T1000 (cell line): ENCODE results near the gene TEC.

Source experiments
- DNase-seq: peaks from one replicate; lab custom pipeline; 2025; ENCODE audit warnings: mixed read lengths; lab: John Stamatoyannopoulos, UW

Gene TEC

GRCh38 chr4:48269861-48270522 is 354 bp upstream of the TEC start:
- peak; percentile 95 for DNase-seq

DNA sequence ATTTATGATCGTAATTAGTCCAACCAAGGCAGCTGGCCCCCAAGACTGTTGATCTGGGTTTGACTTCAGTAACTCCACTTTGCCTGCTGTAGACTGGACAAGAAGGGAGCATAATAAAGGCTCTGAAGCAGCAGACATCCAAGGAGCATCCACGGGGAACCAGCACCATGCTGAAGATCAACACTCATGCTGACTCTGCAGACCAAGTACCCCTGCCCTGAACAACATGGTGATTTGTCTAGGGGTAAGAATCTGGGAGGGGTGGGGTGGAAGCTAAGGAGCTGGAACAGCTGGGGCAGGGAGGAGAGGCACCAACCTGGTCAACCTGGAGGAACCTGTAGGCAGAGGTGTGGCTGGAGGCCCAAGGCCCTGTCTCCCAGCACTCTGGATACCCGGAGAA is 2.1 kb downstream of the TEC start:
- DNase-seq = no peak

- DNase-seq = no peak
These were observed 2.9 kb downstream of the TEC start for GRCh38 chr4:48266781-48267180.

DNA sequence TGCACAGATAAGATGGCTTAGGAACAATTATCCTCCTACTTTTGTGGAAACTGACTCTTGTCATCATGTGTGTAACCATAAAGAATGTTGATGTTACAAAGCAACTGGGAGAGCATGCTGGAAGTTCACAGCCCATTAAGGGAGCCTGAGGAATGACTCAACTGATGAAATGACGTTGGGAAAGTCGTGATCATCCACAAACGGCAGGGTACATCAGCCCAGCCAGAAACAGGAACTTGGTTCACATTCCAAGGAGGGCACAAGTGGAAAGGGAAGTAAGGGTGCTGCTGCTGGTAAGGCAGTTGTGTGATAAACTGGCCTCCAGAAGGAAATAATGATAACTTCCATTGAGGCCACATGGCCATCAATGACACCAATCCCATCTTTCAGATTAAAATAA is 6.7 kb downstream of the TEC start:
- peak; percentile 9 for DNase-seq

DNA sequence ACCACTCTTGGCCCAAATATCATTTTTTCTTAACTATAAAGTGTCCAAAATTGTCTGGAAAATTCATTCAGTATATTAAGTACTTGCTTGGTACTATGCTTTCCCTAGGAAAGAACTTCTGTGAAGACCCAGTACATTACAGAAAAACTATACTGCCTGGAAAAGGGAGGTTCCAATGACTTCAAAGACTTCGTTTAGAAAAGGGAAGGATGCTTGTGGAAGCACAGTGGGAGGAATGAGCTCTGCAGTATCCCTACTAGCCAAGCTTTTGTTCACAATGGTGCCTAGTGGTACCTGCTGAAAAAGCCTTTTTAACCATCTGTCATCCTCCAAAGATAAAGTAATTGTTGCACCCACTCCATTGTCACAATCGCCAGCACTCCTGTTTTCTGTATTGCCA is 7.2 kb downstream of the TEC start:
- DNase-seq = no peak

DNA sequence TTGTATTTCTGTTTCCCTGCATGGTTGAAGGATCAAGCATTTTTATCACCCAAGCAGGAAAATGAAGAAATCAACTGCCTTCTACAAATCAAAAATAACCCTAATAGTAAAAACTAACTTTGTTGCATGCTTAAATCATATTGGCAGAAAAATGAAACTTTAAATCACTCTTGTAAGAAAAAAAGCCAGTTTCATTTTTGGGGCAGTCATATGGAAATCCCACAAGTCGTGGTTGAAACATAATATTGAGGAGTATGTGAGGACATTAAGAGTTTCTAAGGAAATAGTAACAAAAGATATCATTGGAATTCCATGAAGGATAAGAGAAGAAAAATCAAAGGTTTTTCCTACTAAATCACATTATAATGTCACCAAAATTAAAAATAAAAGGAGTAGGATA is 8.4 kb downstream of the TEC start:
- no peak for DNase-seq

GRCh38 chr4:48259748-48260147 is 9.9 kb downstream of the TEC start:
- no peak for DNase-seq

- no peak for DNase-seq
These were observed 10.7 kb downstream of the TEC start for GRCh38 chr4:48258845-48259397.

DNA sequence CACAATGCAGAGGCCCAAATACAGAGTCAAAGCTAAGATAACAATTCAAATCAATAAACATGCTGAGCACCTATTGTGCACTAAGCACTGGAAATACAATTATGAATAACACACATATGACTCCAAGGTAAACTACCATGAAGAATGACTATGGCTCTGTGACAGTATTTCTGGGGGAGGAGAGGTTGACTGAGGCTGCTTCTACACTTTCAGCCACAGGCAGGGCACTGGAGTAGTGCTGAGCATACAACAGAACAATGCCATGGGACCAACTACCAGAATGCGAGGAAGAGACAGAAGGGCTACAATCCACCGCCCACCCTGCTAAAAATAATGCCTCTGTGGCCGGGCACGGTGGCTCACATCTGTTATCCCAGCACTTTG is 13.7 kb downstream of the TEC start:
- DNase-seq = no peak

- DNase-seq = no peak
These were observed 14.3 kb downstream of the TEC start for GRCh38 chr4:48255072-48255958.

GRCh38 chr4:48254381-48255071 is 15.1 kb downstream of the TEC start:
- peak; percentile 48 for DNase-seq

DNA sequence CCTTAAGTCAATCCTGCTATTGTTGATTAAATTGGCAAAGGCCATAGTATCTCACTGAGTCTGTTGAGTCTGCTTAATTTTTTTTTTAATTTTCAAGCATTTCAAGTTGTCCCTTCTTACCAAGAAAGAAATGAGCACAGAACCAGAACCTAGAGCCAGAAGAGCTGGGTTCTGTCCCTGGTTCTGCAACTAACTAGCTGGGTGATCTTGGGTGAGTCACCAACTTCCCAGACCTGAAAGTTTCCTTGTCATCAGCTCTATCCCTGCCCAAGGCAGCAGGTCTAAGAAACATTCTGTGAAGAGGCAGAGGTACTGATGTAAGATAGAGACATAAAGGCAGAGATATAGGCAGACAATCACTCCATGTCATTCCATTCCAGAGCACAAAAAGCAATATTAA is 17.3 kb downstream of the TEC start:
- DNase-seq = no peak

- DNase-seq = no peak
These were observed 18.7 kb downstream of the TEC start for GRCh38 chr4:48250980-48251379.

GRCh38 chr4:48250343-48250742 is 19.3 kb downstream of the TEC start:
- no peak for DNase-seq

DNA sequence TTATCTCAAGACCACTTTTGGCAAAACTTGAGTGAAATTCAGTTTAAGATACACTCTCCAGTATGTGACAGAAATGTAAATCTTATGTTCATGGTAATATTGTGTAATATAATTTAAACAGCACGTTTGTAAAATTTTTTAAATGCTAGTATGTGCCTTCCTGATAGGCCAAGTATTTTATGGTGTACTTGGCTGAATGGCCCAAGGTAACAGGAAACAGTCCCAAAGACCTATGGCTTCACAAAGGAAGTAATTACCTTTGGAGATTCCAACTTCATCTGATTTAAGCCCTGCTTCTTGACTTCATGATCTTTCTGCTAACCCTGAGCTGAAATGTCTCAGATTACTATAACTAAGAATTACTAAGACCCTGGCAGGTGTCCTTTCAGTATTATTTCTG is 20.3 kb downstream of the TEC start:
- no peak for DNase-seq

- no peak for DNase-seq
These were observed 21.1 kb downstream of the TEC start for GRCh38 chr4:48248559-48248953.

DNA sequence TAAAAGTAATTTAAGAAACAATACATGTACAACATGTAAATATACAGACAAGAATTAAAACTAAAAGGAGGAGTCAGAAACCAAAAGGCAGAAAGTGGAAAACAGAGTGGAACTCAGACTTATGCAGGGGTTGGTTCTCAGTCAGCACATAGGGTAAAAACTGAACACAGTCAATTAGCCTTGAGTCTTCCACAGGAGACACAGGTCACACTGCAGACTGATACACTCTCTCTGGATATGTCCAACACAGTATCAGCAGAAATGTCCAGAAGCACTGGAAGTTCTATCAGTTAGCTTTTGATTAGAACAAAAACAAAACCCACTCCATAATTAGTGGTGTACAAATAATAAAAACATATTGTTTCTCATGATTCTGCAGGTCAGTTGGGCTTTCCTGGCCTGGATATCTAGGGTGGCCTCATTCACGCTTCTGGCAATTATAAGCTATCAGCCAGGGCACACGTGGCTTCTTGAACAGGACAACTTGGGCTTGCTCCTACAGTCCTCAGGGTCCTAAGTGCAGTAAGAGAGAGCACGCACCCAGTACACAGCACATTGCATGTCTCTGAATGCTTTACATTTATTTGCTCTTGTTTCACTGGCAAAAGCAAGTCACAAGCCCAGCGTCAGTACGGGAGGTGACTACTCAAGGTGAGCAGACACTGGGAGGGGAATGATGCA is 21.6 kb downstream of the TEC start:
- no peak for DNase-seq

DNA sequence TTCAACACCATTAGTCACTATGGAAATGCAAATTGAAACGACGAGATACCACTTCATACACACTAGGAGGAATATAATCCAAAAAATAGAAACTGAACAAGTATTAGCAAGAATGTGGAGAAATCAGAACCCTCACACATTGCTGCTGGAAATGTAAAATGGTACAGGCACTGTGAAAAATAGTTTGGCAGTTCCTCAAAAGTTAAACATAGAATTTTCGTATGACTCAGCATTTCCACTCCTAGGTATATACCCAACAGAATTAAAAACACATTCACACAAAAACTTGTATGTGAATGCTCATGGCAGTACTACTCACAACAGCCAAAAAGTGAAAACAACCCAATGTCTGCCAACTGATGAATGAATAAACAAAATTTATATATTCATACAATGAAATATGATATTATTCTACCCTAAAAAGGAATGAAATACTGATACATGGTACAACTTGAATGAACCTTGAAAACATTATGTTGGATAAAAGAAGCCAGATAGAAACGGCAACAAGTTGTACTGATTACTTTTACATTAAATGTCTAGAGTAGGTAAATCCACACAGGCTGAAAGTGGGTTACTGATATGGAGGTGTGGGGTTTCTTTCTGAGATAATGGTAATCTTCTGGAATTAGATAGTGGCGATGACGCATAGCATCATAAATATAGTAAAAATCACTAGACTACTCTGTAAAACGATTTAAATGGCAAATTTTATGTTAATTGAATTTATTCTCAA is 22.3 kb downstream of the TEC start:
- DNase-seq = no peak

DNA sequence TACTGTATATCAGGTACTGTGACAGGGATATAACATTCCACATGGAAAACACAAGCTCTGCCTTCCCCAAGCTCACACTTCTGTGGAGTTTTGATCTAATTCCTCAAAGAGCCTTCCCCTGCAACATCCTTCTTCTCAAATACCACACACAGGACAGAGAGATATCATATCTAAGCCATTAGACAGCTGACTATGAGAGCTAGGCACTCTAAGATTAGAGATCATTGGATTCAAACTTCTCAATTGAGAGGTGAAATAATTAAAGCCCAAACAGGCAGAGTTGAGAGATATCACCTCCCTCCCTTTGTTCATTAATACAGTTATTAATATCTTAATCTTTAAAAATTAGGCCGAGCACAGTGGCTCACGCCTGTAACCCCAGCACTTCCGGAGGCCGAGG is 25.0 kb downstream of the TEC start:
- DNase-seq = no peak

- DNase-seq = no peak
These were observed 25.8 kb downstream of the TEC start for GRCh38 chr4:48243887-48244286.

- no peak for DNase-seq
These were observed 26.2 kb downstream of the TEC start for GRCh38 chr4:48243429-48243828.
